Left renal pelvis (tissue), 4 donors: ENCODE results near the gene PBX3. TPM values are rescaled to one million over a fixed set of nuclear protein-coding genes. Genes with fewer than 3 reads are reported as not detected.

Experiments
- DNase-seq, 4 donors: peaks; one replicate each; pipeline ENCODE4 v3.0.0-alpha.2; 2013; ENCODE audit warnings: low read depth in 4 of 4, low spot score in 3 of 4
- polyA plus RNA-seq, 4 donors: library from polyadenylated mRNA; unstranded; fragments of 120-200 nt; gene quantifications; one replicate each; pipeline ENCODE4 v1.2.1, GENCODE V29; 2013; ENCODE audit not compliant: insufficient read length in 4 of 4

Gene PBX3
- polyA plus RNA-seq, 4 donors: 23.1 to 35.0 (median 27.4) TPM

GRCh38 chr9:125932012-125932411 lies 184.8 kb downstream of the PBX3 start:
- no peak for DNase-seq

GRCh38 chr9:125932746-125933455 lies 185.7 kb downstream of the PBX3 start:
- DNase-seq: no peak

DNA sequence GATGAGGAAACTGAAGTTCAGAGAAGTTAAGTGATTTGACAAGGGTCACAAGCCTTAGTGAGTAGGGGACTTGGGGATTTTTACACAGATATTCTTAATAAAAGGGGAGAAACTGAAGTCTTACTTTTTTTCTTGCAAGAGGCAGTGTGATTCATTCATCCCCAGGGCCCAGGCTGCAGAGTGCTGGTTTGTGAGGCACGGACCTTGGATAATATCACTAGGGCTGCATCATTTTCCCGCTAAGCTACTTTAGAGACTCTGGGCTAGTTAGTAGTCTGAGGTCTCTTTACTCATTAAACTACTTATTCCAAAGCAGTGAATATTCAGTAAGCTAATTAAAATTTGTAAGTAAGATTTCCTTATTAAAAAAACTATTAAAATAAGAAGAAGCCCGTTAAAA lies 195.0 kb downstream of the PBX3 start:
- DNase-seq: no peak

DNA sequence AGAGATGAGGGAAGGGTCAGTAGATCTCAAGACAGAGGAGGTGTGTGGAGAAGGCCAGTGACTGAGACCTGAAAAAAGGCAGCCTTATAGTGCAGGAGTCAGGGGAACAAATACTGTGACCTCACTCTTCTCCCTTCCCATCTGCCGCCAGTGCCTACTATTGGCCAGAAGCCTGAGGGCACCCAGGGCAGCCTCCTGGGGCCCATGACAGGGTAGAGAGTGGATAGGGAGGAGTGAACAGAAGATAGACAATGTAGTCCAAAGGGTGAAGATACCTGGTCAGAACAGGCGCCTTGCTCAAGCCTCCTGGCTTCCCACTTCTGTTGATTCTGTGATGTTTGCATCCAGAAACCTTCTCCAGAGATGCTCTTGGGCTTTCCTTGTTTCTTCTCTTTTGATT lies 196.7 kb downstream of the PBX3 start:
- DNase-seq: no peak

DNA sequence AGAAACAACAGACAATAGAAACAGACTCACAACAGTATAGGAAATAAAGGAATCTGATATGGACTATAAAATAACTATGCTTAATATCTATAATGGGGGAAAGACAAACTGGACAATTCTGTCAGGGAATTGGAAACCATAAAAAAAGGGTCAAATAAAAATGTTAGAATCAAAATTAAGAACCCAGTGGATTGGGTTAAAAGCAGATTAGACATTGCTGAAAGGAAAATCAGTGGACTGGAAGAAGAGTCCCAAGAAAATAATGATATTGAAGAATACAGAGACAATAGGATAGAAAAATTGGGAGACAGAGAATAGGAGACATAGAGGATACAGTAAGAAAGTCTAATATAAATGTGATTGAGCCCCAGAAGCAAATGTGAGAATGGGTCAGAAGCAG lies 199.2 kb downstream of the PBX3 start:
- DNase-seq: no peak

- DNase-seq: no peak
Observed at GRCh38 chr9:125948887-125949596, 201.9 kb downstream of the PBX3 start.

DNA sequence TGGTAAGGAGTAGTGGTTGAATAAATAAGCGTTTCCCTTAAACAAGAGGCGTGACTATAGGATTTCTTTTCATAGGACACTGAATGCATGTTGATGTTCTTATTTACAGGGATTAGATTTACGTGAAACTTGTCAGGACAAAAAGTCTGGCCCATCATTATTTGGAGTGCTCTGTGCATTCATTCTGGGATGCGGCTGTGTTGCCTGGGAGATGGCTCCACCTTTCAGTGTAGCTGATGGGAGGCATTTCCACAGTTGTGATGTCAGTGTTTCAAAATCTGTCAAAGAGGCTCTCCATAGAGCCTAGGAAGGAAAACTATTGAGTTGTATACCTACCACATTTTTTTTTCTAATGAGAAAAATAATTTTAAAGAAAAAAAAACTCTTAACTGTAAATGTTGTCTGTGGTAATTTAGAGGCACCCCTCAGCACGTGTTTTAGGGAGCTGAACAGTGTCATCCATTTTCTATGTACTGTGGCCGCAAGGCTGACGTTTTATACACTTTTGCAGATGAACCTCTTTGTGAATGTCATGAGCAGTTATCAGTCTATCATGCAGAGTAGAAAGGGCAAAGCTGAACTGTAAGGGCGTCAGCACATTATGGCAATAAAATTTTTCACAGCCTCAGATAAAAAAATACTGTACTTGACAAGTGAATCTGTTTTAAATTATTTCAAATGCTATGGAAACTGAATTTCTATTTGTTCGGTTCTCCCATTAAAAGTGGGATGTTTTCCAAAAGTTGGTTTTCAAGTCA lies 202.7 kb downstream of the PBX3 start:
- DNase-seq: no peak

- DNase-seq: no peak
Observed at GRCh38 chr9:125950880-125951471, 203.8 kb downstream of the PBX3 start.

GRCh38 chr9:125953314-125954019 lies 206.3 kb downstream of the PBX3 start:
- DNase-seq: no peak

DNA sequence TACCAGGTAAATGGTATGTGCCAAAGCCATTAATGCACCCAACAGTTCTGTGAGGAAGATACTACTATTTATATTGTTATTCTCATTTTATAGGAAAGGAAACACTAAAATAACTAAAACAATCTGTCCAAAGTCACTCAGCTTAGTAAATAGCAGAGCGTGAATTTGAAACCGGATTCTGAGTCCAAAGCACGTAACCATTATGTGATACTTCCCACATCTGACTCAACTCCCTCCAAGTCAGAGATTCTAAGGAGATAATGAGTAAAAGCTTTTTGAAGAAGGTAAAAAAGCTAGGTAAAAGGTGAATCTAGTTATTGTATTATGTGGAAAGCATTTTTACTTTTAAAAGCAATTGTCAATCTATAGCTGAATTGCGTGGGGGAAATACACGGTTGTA lies 208.9 kb downstream of the PBX3 start:
- no peak for DNase-seq

GRCh38 chr9:125959315-125959714 lies 212.1 kb downstream of the PBX3 start:
- no peak for DNase-seq

DNA sequence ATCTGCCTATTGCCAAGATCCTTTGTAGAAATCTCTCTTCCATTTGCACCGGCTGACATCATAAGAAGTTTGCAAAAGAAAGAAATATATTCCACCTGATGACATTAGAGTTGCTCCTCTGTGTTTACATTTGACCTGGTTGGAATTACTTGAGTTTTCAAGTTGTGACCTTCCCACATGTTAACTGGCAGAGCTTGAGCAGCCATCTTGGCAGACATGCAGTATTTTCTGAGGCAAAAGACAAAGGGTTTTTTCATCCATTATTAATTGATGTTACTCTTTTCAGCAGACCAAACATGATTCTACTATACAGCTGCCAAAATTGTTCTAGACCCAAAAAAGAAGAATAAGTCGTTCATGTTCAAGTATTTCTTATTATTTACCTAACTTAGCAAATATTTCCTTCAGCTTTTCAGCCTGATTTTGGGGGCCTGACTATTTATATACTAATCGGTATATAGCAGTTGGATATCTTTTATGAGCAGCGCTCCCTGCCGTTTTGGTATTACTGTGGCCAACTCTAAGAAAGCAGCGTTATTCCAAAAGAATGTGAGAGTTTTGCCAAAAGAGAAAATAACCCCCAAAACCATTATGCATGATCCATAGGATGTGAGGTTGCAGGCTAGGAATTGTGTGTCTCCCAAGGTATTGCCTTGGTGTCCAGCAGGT lies 212.9 kb downstream of the PBX3 start:
- DNase-seq: no peak

GRCh38 chr9:125960626-125961025 lies 213.5 kb downstream of the PBX3 start:
- no peak for DNase-seq

- no peak for DNase-seq
Observed at GRCh38 chr9:125961072-125961471, 213.9 kb downstream of the PBX3 start.

GRCh38 chr9:125963932-125964331 lies 216.8 kb downstream of the PBX3 start:
- DNase-seq: no peak

DNA sequence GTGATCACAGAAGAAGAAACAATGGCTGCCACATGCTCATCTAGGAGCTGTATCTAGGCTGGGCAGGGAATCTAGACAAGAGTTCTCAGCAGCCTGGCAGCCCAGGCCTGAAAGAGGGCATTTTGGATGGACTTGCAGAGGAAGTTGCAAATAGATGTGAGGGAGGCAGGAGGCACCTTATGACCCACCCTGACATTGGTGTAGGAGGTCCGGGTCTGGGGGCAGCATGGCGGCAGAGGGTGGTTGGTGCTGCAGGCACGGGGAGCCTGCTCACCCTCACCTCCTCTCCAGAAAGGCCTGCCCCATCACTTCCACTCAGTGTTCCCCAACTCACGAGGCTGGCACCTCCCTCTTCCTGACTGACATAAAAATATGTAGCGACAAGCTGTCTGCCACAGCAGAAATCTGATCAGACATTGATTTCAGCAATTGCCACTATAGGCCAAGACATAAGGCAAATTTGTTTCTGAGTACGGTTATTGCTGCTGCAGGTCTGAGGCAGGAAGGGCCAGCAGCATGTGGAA lies 217.6 kb downstream of the PBX3 start:
- no peak for DNase-seq

DNA sequence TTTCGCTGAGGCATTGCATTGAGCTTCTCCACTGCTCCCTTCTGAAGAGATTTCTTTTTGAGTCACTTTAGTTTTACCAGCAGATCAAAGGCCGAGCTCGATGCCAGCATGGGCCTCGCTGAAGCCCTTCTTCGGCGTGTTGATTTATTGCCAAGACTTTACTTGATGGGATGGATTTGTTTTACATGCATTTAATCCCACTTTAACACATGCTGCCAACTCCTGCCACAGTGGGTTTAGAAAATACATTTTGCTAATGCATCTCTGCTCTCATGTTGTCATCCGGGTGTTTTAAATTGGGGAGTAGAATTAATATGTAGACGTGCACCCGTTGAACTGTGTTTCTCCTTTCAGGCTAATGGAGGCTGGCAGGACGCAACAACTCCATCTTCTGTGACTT lies 218.3 kb downstream of the PBX3 start:
- DNase-seq: no peak

GRCh38 chr9:125966466-125966865 lies 219.3 kb downstream of the PBX3 start:
- no peak for DNase-seq

DNA sequence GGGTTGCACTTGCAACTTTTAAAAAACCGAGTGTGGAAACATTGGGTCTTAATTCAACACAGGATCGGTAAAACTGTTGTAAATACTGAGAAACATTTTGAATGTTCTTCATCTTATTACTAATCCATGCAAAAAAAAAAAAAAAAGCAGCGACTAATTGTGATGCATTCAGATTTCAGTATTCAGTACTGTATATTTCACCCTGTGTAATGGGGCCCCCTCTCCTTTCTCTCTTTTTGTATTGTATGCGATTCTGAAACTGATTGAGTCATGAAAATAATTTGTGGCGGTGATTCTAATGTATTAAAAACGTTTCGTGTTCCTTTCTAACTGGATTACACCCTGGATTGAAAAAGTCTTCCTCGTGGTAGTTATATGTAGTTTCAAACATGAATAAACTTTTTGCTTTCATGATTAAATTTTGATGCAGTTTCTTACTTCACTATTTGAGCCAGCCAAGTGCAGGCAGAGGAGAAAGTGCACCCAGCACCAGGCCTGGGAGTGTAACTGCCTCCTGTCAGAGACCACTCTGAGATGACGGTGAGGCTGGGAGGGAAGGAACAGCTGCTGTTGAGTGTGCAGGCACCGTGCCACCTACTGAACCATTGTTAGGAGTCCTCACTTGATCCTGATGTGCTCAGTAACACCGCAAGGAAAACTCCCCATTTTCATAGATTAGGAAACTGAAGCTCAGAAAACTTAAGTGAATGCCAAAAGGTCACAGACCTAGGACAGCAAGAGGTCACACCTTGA lies 220.0 kb downstream of the PBX3 start:
- DNase-seq: no peak
